GM10248 (cell line): ENCODE results near the gene CCK.
"Not testable (repeated sequence)": the region's sequence is repeated elsewhere in the genome, so short reads cannot be mapped to it uniquely, and the experiment has no call there.

ENCODE experiments used
- CTCF ChIA-PET: fragments of 300-600 bp; sonication (Branson Sonifier 250); formaldehyde crosslinking; extraction: SDS; loops from one replicate; lab custom pipeline; 2021; ENCODE audit warnings: antibody characterized with exemption; lab: Yijun Ruan, JAX
- POLR2A ChIA-PET: fragments of 350-650 bp; sonication (Branson Sonifier 250); formaldehyde crosslinking; extraction: SDS; loops from one replicate; lab custom pipeline; 2020; ENCODE audit warnings: antibody characterized with exemption; lab: Yijun Ruan, JAX
- DNase-seq: peaks from one replicate; pipeline ENCODE4 v3.0.0; 2012; ENCODE audit errors: extremely low spot score
- CTCF ChIP-seq: IDR thresholded peaks from 2 replicates; pipeline ENCODE4 v1.5.1; 2012; ENCODE audit warnings: mild to moderate bottlenecking, low read depth; ENCODE audit errors: extremely low read depth, missing control alignments, control extremely low read depth

Gene CCK

DNA sequence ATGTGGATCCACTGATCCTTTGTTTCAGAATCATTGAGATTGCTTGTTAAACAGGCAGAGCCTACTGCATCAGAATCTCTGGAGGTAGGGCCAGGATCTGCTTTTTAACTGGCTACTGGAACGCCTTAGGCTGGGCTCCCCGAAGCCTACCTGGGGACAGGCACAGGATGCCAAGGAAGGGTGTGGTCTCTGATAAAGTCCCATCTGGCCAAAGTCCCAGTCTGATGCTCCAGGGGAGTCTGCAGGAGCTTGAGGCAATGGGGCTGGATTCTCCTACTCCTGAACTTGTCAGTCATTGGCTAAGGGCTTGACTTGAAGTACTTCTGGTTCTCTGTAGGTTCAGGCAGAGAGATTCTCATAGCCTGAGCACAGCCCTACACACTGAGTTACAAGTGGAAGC, 22.4 kb upstream of the CCK start:
- no peak for TF ChIP-seq CTCF
- ChIA-PET CTCF (interaction anchor here (0.8 kb wide), 1 partner anchor 9 kb away, joined by 3 read pairs; no protein-coding TSS in a partner anchor), POLR2A (no interaction called here)
- DNase-seq = no peak

DNA sequence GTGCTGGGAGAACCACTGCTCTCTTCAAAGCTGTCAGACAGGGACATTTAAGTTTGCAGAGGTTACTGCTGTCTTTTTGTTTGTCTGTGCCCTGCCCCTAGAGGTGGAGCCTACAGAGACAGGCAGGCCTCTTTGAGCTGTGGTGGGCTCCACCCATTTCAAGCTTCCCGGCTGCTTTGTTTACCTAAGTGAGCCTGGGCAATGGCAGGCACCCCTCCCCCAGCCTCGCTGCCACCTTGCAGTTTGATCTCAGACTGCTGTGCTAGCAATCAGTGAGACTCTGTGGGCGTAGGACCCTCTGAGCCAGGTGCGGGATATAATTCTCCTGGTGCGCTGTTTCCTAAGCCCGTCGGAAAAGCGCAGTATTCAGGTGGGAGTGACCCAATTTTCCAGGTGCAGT, 21.4 kb upstream of the CCK start:
- POLR2A ChIA-PET, DNase-seq: not testable (repeated sequence)
- CTCF ChIA-PET = interaction anchor here (0.8 kb wide), 1 partner anchor 9 kb away, joined by 3 read pairs; no protein-coding TSS in a partner anchor

GRCh38 chr3:42277676-42278075, 11.7 kb upstream of the CCK start:
- no peak for DNase-seq
- no peak for TF ChIP-seq CTCF
- POLR2A ChIA-PET = no interaction called here
- CTCF ChIA-PET = no interaction called here

GRCh38 chr3:42276141-42277132, 10.5 kb upstream of the CCK start:
- peak; percentile 36 for DNase-seq
- ChIA-PET CTCF (no interaction called here), POLR2A (no interaction called here)
- no peak for TF ChIP-seq CTCF

GRCh38 chr3:42275217-42275616, 9.2 kb upstream of the CCK start:
- no peak for DNase-seq
- no peak for TF ChIP-seq CTCF
- ChIA-PET CTCF (no interaction called here), POLR2A (no interaction called here)

GRCh38 chr3:42274266-42274665, 8.3 kb upstream of the CCK start:
- no peak for TF ChIP-seq CTCF
- no peak for DNase-seq
- ChIA-PET CTCF (no interaction called here), POLR2A (no interaction called here)

- ChIA-PET POLR2A (no interaction called here), CTCF (interaction anchor here (0.8 kb wide), 1 partner anchor 170 kb away, joined by 4 read pairs; no protein-coding TSS in a partner anchor)
- no peak for DNase-seq
- no peak for TF ChIP-seq CTCF
Measured at GRCh38 chr3:42273361-42273760, 7.4 kb upstream of the CCK start.
